Karpas-422 (cell line): Measurements from ENCODE around the gene FICD. TPM values are rescaled to one million over a fixed set of nuclear protein-coding genes. Genes with fewer than 3 reads are reported as not detected.

Experiments
- DNase-seq: peaks from one replicate; pipeline ENCODE4 v3.0.0-alpha.2; 2015
- H2AFZ ChIP-seq: fragments of 200-600 bp; sonication (generic); 2 replicates; pipeline ENCODE4 v1.6.1; 2014; ENCODE audit warnings: antibody characterized with exemption, low read length, mixed read lengths
- H3K27ac ChIP-seq: fragments of 200-600 bp; sonication (generic); 2 replicates; pipeline ENCODE4 v1.5.1; 2014; ENCODE audit warnings: mild to moderate bottlenecking, low read length, moderate library complexity
- H3K27me3 ChIP-seq: fragments of 200-600 bp; sonication (generic); 2 replicates; pipeline ENCODE4 v1.6.1; 2014; ENCODE audit warnings: low read length, mixed read lengths
- H3K36me3 ChIP-seq: fragments of 200-600 bp; sonication (generic); 2 replicates; pipeline ENCODE4 v1.6.1; 2014; ENCODE audit warnings: low read length, mixed read lengths; ENCODE audit not compliant: insufficient read depth
- H3K4me1 ChIP-seq: fragments of 200-600 bp; sonication (generic); 2 replicates; pipeline ENCODE4 v1.6.1; 2014; ENCODE audit warnings: mild to moderate bottlenecking, low read length, mixed read lengths
- H3K4me2 ChIP-seq: fragments of 200-600 bp; sonication (generic); 2 replicates; pipeline ENCODE4 v1.6.1; 2014; ENCODE audit warnings: low read length, low read depth, mild to moderate bottlenecking; ENCODE audit not compliant: poor library complexity, severe bottlenecking
- H3K4me3 ChIP-seq: fragments of 200-600 bp; sonication (generic); 2 replicates; pipeline ENCODE4 v1.5.1; 2014; ENCODE audit warnings: mild to moderate bottlenecking, antibody characterized with exemption, low read length, mixed read lengths
- H3K79me2 ChIP-seq: fragments of 200-600 bp; sonication (generic); 2 replicates; pipeline ENCODE4 v1.6.1; 2014; ENCODE audit warnings: mild to moderate bottlenecking, low read length, mixed read lengths
- H3K9ac ChIP-seq: fragments of 200-600 bp; sonication (generic); 2 replicates; pipeline ENCODE4 v1.6.0; 2014; ENCODE audit warnings: low read length
- H3K9me2 ChIP-seq: fragments of 200-600 bp; sonication (generic), shearing (Covaris generic); replicated peaks from 2 replicates; pipeline ENCODE4 v1.6.0; 2014; ENCODE audit warnings: mild to moderate bottlenecking, low read length, moderate library complexity; ENCODE audit not compliant: insufficient read depth
- H3K9me3 ChIP-seq: fragments of 300-700, 200-600 bp; sonication (generic); 2 replicates; pipeline ENCODE4 v1.6.1; 2014; ENCODE audit warnings: low read length, mixed read lengths
- H4K20me1 ChIP-seq: fragments of 200-600 bp; sonication (generic); 2 replicates; pipeline ENCODE4 v1.6.1; 2014; ENCODE audit warnings: mild to moderate bottlenecking, antibody characterized with exemption, low read length, low read depth; ENCODE audit not compliant: insufficient read depth
- total RNA-seq: library from RNA; depleted of rRNA; stranded (reverse); fragments of >200 nt; shearing (Covaris generic); gene quantifications from 2 replicates; pipeline ENCODE4 v1.2.3, GENCODE V29; 2014; ENCODE audit warnings: low replicate concordance; rRNA removed

FICD gene
- total RNA-seq, 1 experiment from 2014 or later: 4.0 TPM

DNA sequence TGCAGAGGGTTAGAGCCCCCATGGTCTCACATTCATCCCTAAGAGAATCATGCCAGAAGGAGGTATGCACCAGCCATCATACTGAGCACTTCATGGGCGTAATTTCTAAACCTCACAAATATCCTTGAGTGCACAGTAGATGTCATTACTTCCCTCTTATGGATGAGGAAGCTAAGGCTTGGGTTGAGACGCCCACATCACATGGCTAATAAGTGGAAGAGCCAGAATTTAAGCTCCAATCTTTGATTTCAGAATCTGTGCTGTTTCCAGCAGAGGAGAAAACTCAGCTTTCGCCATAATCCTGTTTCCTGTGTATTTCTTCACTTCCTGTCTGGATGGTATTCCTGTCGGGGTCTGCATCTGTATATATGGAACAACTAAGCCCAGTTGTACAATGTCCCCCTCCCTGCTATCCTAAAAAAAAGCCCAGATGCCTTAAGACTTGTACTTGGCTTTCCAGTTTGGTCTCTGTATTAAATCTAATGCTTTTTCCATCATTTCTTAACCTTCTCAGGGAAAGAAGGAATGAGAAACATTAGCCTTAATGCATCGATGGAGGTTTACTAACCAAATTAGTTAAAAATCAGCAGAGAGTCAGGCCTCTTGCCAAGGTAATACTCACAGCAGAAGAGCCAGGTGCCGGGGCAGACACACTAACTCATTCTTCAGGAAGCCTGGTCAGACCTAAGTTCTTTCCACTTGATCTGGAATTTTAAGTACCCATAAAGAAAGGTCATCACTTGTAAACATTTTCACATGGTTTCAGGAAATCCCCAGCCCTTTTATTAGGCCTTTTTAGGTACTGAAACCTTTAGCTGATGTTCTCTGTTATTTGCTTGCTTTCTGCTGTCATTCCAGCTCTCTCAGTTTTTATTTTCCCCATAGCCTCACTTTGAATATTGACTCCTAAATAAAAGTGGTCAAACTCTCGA lies 52.6 kb downstream of the FICD start:
- H2AFZ ChIP-seq: no peak overlapping the region

DNA sequence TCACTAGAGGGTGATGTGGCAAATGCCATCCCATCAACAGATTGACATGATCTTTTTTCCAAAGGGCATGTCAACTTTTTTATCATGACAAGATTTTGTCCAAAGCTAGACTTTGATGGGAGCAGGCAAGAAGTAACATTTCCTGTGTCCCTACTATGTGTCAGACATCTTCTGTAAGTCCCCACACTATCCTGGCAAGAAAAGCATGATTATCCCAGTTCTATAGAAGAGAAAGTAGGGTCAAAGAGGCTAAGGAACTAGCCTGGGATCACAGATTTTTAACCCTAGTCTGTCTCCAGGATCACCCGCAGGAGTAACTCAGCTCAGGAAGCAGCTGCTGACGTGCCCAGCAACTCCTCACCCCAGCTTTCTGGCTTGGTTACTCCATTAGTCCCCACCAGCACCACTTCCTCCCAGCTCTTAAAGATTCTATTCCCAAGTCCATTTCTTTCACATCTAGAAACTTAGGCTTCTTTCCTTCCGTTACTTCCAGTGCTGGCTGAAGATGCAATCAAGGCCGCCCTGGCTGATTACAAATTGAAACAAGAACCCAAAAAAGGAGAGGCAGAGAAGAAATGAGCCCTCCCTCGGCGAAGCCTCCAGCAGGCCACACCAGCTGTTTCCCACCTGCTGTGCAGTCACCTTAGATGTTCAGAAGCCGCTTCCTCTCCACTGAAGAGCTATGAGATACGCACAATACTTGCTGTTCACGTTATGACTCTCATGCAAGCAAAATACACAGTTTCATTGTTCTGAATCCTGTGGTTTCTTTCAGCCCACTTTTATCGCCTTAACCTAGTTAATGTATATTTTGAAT lies 53.5 kb downstream of the FICD start:
- no peak overlapping the region for H3K4me2 ChIP-seq

More for the DNA sequence above, 52.6 kb downstream of the FICD start:
- Histone ChIP-seq H3K27me3 (no peaks in the 10 kb centered on the region), H3K36me3 (peaks cover 32% of the 10 kb centered on the region), H3K4me3 (no peak overlapping the region), H3K9me2 (no peaks in the 10 kb centered on the region), H3K4me2 (no peak overlapping the region), H3K79me2 (peaks cover 18% of the 10 kb centered on the region), H4K20me1 (no peaks in the 10 kb centered on the region), H3K9ac (no peak overlapping the region), H3K4me1 (peaks cover 46% of the 10 kb centered on the region), H3K27ac (no peak overlapping the region), H3K9me3 (no peaks in the 10 kb centered on the region)
- DNase-seq: no peak

More for the DNA sequence above, 53.5 kb downstream of the FICD start:
- DNase-seq: no peak
- no peak overlapping the region for H2AFZ ChIP-seq
- no peaks in the 10 kb centered on the region for H4K20me1 ChIP-seq
- H3K27ac ChIP-seq: no peak overlapping the region
- no peak overlapping the region for H3K9ac ChIP-seq
- no peak overlapping the region for H3K4me3 ChIP-seq
- peaks cover 9% of the 10 kb centered on the region for H3K79me2 ChIP-seq
- no peaks in the 10 kb centered on the region for H3K9me3 ChIP-seq
- H3K4me1 ChIP-seq: peaks cover 50% of the 10 kb centered on the region
- no peaks in the 10 kb centered on the region for H3K9me2 ChIP-seq
- H3K36me3 ChIP-seq: peaks cover 32% of the 10 kb centered on the region
- H3K27me3 ChIP-seq: no peaks in the 10 kb centered on the region

Other genes with a start within 250 kb of the FICD start
- gene CMKLR1, start 176.0 kb upstream of the FICD start, total RNA-seq: not detected in 2 replicates
- 89.4 and 108 TPM in 2 replicates for gene SART3, start 45.9 kb downstream of the FICD start, total RNA-seq
- 60.9 and 102 TPM in 2 replicates for gene ISCU, start 47.3 kb downstream of the FICD start, total RNA-seq
- gene TMEM119, start 82.8 kb downstream of the FICD start, total RNA-seq: not detected in 2 replicates
- gene SELPLG, start 118.6 kb downstream of the FICD start, total RNA-seq: 0.97 and 2.5 TPM in 2 replicates
- gene CORO1C, start 216.2 kb downstream of the FICD start, total RNA-seq: 11.1 and 14.9 TPM in 2 replicates